ENCODE results near the gene TYW3. TPM values are rescaled to one million over a fixed set of nuclear protein-coding genes. Genes with fewer than 3 reads are reported as not detected.
A peak's percentile ranks its signal among the peaks of the same experiment; 100 is the strongest.
"Not testable (repeated sequence)": the region's sequence is repeated elsewhere in the genome, so short reads cannot be mapped to it uniquely, and the experiment has no call there.

TYW3 gene
- total RNA-seq, 1 donor, result 20.7 TPM

GRCh38 chr1:74729741-74730478 lies 3.0 kb upstream of the TYW3 start:
- H3K4me3 ChIP-seq (ENCODE audit: low read depth, low read length), result no peak overlapping the region
- TF ChIP-seq CTCF (IDR thresholded peaks at IDR 0.05; ENCODE audit: insufficient read depth, low read depth, low read length), result no peak
- peak; percentile 68 for DNase-seq (ENCODE audit: low read depth)

GRCh38 chr1:74731399-74732052 lies 1.4 kb upstream of the TYW3 start:
- peak overlapping the region; percentile 89 for H3K4me3 ChIP-seq (ENCODE audit: low read depth, low read length)
- peak; percentile 25 for DNase-seq (ENCODE audit: low read depth)
- no peak for TF ChIP-seq CTCF (IDR thresholded peaks at IDR 0.05; ENCODE audit: insufficient read depth, low read depth, low read length)

- DNase-seq (ENCODE audit: low read depth), result not testable (repeated sequence)
- H3K4me3 ChIP-seq (ENCODE audit: low read depth, low read length), result peak overlapping the region; percentile 89
Measured at GRCh38 chr1:74732071-74732946, 643 bp upstream of the TYW3 start.

- TF ChIP-seq CTCF (IDR thresholded peaks at IDR 0.05; ENCODE audit: insufficient read depth, low read depth, low read length), result peak; percentile 81
- DNase-seq (ENCODE audit: low read depth), result peak; percentile 74
- H3K4me3 ChIP-seq (ENCODE audit: low read depth, low read length), result peak overlapping the region; percentile 89
Measured at GRCh38 chr1:74733604-74734484, 892 bp downstream of the TYW3 start.

- H3K4me3 ChIP-seq (ENCODE audit: low read depth, low read length), result no peak overlapping the region
- no peak for TF ChIP-seq CTCF (IDR thresholded peaks at IDR 0.05; ENCODE audit: insufficient read depth, low read depth, low read length)
- no peak for DNase-seq (ENCODE audit: low read depth)
Measured at GRCh38 chr1:74737333-74737732, 4.4 kb downstream of the TYW3 start.

GRCh38 chr1:74740307-74740980 lies 7.5 kb downstream of the TYW3 start:
- not testable (repeated sequence) for H3K4me3 ChIP-seq (ENCODE audit: low read depth, low read length); DNase-seq (ENCODE audit: low read depth)

- not testable (repeated sequence) for H3K4me3 ChIP-seq (ENCODE audit: low read depth, low read length); DNase-seq (ENCODE audit: low read depth)
Measured at GRCh38 chr1:74745247-74745646, 12.3 kb downstream of the TYW3 start.
